ENCODE data around the gene DDX11. TPM values are rescaled to one million over a fixed set of nuclear protein-coding genes. Genes with fewer than 3 reads are reported as not detected.
"Not testable (repeated sequence)": the region's sequence is repeated elsewhere in the genome, so short reads cannot be mapped to it uniquely, and the experiment has no call there.

The DDX11 gene
- total RNA-seq, 2 experiments from 2014 or later: 97.0 to 125 TPM

DNA sequence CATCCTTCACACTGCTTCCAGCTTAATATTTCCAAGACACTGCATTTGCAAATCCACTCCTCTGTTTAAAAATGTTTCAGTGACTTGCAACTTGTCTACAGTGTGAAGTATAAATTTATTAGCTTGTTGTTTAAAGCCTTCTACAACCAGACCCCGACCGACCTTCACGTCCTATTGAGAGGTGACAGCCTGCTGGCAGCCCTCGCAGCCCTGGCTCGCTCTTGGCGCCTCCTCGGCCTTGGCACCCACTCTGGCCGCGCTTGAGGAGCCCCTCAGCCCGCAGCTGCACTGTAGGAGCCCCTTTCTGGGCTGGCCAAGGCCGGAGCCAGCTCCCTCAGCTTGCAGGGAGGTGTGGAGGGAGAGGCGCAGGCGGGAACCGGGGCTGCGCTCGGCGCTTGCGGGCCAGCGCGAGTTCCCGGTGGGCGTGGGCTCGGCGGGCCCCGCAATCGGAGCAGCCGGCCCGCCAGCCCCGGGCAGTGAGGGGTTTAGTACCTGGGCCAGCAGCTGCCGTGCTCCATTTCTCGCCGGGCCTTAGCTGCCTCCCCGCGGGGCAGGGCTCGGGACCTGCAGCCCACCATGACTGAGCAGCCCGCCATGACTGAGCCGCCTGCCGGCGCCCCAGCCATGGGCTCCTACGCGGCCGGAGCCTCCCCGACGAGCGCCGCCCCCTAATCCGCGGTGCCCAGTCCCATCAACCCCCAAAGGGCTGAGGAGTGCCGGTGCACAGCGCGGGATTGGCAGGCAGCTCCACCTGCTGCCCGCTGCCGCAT is 2.5 kb upstream of the DDX11 start:
- intact Hi-C loops (cut with DNase I, micrococcal nuclease): loop anchor here (5.0 kb wide), 2 partner anchors 219 to 1689 kb away; partner anchors contain the start of gene ERGIC2 (in 1 of the 2)
- POLR2A ChIA-PET; H3K4me3 Mint-ChIP-seq; DNase-seq; H3K9me3 Mint-ChIP-seq (ENCODE audit: low read depth); ATAC-seq; H3K27me3 Mint-ChIP-seq; CTCF ChIA-PET; H3K27ac Mint-ChIP-seq: not testable (repeated sequence)
- H3K36me3 Mint-ChIP-seq (ENCODE audit: low read depth): peaks cover 13% of the 10 kb centered on the region
- H3K4me1 Mint-ChIP-seq: peaks cover 16% of the 10 kb centered on the region

DNA sequence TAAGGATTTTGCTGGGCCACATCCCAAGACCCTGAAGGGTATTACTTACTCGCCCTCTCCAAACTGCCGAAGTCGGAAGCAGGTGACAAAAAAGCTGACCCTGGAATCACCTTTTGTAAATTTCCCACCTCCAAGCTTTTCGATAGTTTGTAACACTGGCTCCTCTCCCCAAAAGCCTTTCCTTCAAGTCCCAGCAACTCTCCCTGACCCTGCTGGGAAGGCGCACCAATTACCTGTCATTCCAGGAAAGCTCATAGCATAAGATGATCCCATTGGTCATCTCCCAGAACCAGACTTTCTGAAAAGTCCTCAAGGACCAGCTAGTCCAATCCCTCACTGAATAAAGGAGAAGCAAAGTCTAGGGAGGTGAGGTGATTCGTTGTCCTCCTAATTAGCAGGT is 698 bp upstream of the DDX11 start:
- DNase-seq; H3K9me3 Mint-ChIP-seq (ENCODE audit: low read depth); ATAC-seq; H3K27me3 Mint-ChIP-seq; CTCF ChIA-PET: not testable (repeated sequence)
- Mint-ChIP-seq H3K4me1 (peaks cover 20% of the 10 kb centered on the region), H3K4me3 (peak overlapping the region; percentile 97), H3K27ac (peak overlapping the region; percentile 98), H3K36me3 (ENCODE audit: low read depth) (peaks cover 20% of the 10 kb centered on the region)
- intact Hi-C loops (cut with DNase I, micrococcal nuclease): loop anchor here (2.0 to 5.0 kb wide), 5 partner anchors 221 to 1691 kb away; partner anchors contain the start of genes CAPRIN2 (in 1 of the 2), ERGIC2 (in 1 of the 2), IPO8 (in 1 of the 2) and SINHCAF (in 1 of the 2)
- POLR2A ChIA-PET: interaction anchor here (0.6 kb wide), 1 partner anchor 92 kb away, joined by 4 read pairs; no protein-coding TSS in a partner anchor

DNA sequence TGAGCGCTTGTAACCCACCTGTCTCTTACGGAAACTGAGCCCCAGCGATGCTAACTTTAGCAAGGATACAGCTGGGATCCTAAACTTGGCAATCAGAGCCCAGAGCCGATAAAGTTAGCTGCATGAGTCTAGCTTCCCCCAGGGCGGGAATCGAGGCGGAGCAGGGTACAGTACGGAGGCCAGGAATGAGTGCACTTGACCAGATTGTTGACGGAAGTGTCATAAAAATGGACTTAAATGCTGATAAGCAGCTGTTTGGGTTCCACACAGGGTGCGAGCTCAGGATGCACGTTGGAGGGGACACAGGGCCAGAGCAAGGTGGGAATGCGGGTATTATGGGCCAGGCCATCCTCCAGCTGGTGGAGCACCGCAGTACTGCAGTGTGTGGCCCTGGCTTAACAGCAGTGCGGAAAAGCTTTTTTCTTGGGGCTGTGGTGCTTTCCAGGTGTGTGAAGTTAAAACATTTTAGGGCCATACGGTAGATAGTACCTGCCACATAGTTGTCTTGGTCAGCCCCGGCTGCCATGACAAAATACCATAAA is 744 bp downstream of the DDX11 start:
- CTCF ChIA-PET; POLR2A ChIA-PET; H3K27me3 Mint-ChIP-seq; H3K9me3 Mint-ChIP-seq (ENCODE audit: low read depth): not testable (repeated sequence)
- H3K36me3 Mint-ChIP-seq (ENCODE audit: low read depth): peaks cover 28% of the 10 kb centered on the region
- DNase-seq (peak; percentile 55), ATAC-seq (peak; percentile 37)
- H3K4me3 Mint-ChIP-seq: peak overlapping the region; percentile 97
- H3K27ac Mint-ChIP-seq: peak overlapping the region; percentile 98
- intact Hi-C loops (cut with DNase I, micrococcal nuclease): loop anchor here (1.0 to 5.0 kb wide), 4 partner anchors 222 to 1692 kb away; partner anchors contain the start of genes ERGIC2 (in 1 of the 2) and SINHCAF (in 1 of the 2)
- H3K4me1 Mint-ChIP-seq: peaks cover 22% of the 10 kb centered on the region

DNA sequence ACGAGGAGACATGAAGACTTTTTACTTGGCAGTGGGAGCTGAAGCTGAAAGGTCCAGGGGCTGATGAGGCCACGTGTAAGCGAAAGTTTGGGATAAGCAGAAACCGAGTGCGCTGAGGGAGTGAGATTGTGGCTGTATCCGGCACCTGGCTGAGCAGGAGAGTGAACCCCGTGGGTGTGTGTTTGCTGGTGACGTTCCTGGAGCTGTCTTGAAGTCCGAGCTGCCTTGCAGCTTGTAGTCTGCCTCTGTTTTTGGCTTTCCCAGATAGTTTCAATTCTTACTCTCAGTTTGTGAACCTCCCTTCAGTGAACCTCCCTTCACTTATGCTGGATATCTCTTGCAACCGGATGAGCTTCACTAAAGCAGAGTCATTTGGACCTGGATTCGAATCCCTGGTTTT is 2.5 kb downstream of the DDX11 start:
- DNase-seq; CTCF ChIA-PET; H3K27ac Mint-ChIP-seq; ATAC-seq; H3K9me3 Mint-ChIP-seq (ENCODE audit: low read depth); H3K27me3 Mint-ChIP-seq; POLR2A ChIA-PET; intact Hi-C loops (cut with DNase I, micrococcal nuclease); H3K4me3 Mint-ChIP-seq: not testable (repeated sequence)
- Mint-ChIP-seq H3K36me3 (ENCODE audit: low read depth) (peaks cover 38% of the 10 kb centered on the region), H3K4me1 (peaks cover 28% of the 10 kb centered on the region)

- H3K27me3 Mint-ChIP-seq; DNase-seq; ATAC-seq; H3K4me3 Mint-ChIP-seq; intact Hi-C loops (cut with DNase I, micrococcal nuclease); H3K27ac Mint-ChIP-seq; CTCF ChIA-PET; H3K9me3 Mint-ChIP-seq (ENCODE audit: low read depth); POLR2A ChIA-PET: not testable (repeated sequence)
- Mint-ChIP-seq H3K36me3 (ENCODE audit: low read depth) (peaks cover 37% of the 10 kb centered on the region), H3K4me1 (peaks cover 26% of the 10 kb centered on the region)
Measured at GRCh38 chr12:31077095-31077494, 3.4 kb downstream of the DDX11 start.

DNA sequence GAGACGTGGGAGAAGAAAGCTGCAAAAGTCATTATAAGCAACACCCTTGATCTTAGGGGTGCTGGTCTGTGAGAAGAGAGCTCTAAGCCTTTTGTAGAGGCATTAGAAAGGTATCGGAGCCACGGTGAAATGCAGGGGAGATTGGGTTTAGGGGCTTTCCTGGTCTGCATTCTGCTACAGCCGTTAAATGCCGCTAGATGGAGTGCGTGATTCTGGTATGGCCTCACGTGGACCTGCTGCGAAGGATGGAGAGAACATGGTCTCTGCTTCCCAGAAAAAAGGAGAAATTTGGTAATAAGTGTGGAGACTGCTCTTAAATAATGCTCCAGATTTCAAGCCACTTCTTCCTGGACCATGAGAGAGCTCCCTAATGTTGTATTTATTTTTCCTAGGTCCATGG is 4.3 kb downstream of the DDX11 start:
- H3K27ac Mint-ChIP-seq; CTCF ChIA-PET; H3K9me3 Mint-ChIP-seq (ENCODE audit: low read depth); H3K27me3 Mint-ChIP-seq; POLR2A ChIA-PET; H3K4me3 Mint-ChIP-seq; intact Hi-C loops (cut with DNase I, micrococcal nuclease); DNase-seq; ATAC-seq: not testable (repeated sequence)
- peaks cover 35% of the 10 kb centered on the region for H3K36me3 Mint-ChIP-seq (ENCODE audit: low read depth)
- peaks cover 20% of the 10 kb centered on the region for H3K4me1 Mint-ChIP-seq

DNA sequence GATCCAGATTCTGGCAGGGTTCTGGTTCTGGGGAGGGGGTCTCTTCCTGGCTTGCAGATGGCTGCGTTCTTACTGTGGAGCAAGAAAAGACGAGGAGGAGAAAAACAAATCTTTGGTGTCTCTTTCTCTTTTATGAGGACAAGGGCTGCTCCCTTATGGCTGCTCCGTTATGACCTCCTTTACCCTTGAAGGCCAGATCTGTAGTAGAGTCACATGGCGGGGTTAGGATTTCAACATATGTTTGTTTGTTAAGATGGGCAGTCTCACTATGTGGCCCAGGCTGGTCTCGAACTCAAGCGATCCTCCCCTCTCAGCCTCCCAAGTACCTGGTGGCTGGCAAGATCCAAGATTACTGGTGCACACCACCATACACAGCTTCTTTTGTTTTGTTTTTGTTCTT is 5.8 kb downstream of the DDX11 start:
- H3K9me3 Mint-ChIP-seq (ENCODE audit: low read depth); ATAC-seq; DNase-seq; H3K4me3 Mint-ChIP-seq; intact Hi-C loops (cut with DNase I, micrococcal nuclease); CTCF ChIA-PET; H3K27ac Mint-ChIP-seq; H3K27me3 Mint-ChIP-seq; POLR2A ChIA-PET: not testable (repeated sequence)
- Mint-ChIP-seq H3K4me1 (peaks cover 19% of the 10 kb centered on the region), H3K36me3 (ENCODE audit: low read depth) (peaks cover 35% of the 10 kb centered on the region)

- DNase-seq; POLR2A ChIA-PET; H3K27me3 Mint-ChIP-seq; H3K27ac Mint-ChIP-seq; CTCF ChIA-PET; H3K4me3 Mint-ChIP-seq; intact Hi-C loops (cut with DNase I, micrococcal nuclease); ATAC-seq; H3K9me3 Mint-ChIP-seq (ENCODE audit: low read depth): not testable (repeated sequence)
- peaks cover 40% of the 10 kb centered on the region for H3K36me3 Mint-ChIP-seq (ENCODE audit: low read depth)
- peaks cover 17% of the 10 kb centered on the region for H3K4me1 Mint-ChIP-seq
Measured at GRCh38 chr12:31080221-31080620, 6.6 kb downstream of the DDX11 start.

DNA sequence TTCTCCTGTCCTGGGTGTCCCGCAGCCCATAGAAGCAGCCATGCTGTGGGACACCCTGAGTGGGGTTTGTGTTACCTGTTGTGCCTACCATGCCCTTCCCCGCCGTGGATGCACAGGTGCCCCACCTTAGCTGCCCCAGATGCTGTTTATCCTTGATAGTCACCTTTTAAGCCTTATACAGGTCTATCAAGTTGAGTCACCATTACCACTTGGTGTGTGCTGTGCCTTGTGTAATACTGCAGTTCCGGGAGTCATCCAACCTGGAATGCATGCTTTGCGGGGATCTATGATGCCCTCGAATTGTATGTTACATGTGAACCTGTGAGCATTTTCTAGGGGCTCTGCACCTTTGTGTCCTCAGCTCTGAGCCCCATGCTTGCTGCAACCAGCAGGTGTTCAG is 7.6 kb downstream of the DDX11 start:
- H3K9me3 Mint-ChIP-seq (ENCODE audit: low read depth); intact Hi-C loops (cut with DNase I, micrococcal nuclease): not testable (repeated sequence)
- H3K36me3 Mint-ChIP-seq (ENCODE audit: low read depth): peaks cover 35% of the 10 kb centered on the region

GRCh38 chr12:31084241-31084640 is 10.6 kb downstream of the DDX11 start:
- H3K27me3 Mint-ChIP-seq; ATAC-seq; H3K9me3 Mint-ChIP-seq (ENCODE audit: low read depth); intact Hi-C loops (cut with DNase I, micrococcal nuclease); H3K27ac Mint-ChIP-seq; H3K4me3 Mint-ChIP-seq; POLR2A ChIA-PET; H3K4me1 Mint-ChIP-seq; DNase-seq; CTCF ChIA-PET: not testable (repeated sequence)
- H3K36me3 Mint-ChIP-seq (ENCODE audit: low read depth): peaks cover 32% of the 10 kb centered on the region

More for the DNA sequence above, 7.6 kb downstream of the DDX11 start:
- peaks cover 13% of the 10 kb centered on the region for H3K4me1 Mint-ChIP-seq
- POLR2A ChIA-PET, H3K4me3 Mint-ChIP-seq, ATAC-seq, CTCF ChIA-PET, DNase-seq, H3K27ac Mint-ChIP-seq, H3K27me3 Mint-ChIP-seq: not testable (repeated sequence)

DNA sequence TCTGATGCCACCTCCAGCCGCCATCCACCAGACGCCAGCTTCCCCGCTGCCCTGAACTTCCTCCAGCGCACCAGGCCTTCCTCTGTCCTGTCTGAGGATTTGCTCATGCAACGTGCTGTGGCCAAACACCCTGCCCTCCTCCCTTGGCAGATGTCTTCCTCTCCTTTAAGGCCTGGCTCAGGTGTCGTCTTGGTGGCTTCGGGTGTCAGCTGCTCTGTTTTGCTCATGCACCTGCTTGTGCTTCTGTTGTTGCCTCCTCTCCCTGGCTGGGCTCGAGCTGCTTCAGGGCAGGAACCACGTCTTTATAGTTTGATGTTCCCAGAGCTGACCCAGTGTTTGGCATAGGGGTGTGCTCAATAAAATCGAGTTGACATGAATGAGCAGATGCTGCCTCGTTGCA is 12.4 kb downstream of the DDX11 start:
- ATAC-seq: not testable (repeated sequence)

DNA sequence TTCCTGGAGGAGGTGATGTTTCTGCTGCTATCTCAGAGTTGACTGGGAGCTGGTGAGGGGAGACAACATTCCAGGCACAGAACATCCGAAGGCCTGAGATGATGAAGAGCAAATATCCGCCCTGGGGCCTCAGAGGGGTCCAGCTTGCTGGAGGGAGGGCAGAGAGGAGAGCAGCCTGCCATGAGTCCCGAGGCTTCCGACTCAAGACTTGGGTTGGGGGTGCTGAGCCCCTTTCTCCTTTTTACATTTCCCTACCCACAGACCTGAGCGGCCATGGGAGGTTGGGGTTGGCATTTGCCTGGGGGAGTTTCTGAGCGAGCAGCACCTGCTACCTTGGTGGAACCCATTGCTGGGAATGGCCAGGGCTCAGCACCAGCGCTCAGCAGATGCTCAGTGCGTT is 13.8 kb downstream of the DDX11 start:
- POLR2A ChIA-PET; intact Hi-C loops (cut with DNase I, micrococcal nuclease); H3K27me3 Mint-ChIP-seq; H3K4me3 Mint-ChIP-seq; CTCF ChIA-PET; ATAC-seq; H3K4me1 Mint-ChIP-seq; DNase-seq; H3K9me3 Mint-ChIP-seq (ENCODE audit: low read depth); H3K27ac Mint-ChIP-seq: not testable (repeated sequence)
- H3K36me3 Mint-ChIP-seq (ENCODE audit: low read depth): peaks cover 30% of the 10 kb centered on the region

More for the DNA sequence above, 12.4 kb downstream of the DDX11 start:
- H3K27ac Mint-ChIP-seq; POLR2A ChIA-PET; DNase-seq; H3K4me1 Mint-ChIP-seq; H3K4me3 Mint-ChIP-seq; H3K27me3 Mint-ChIP-seq; H3K9me3 Mint-ChIP-seq (ENCODE audit: low read depth); intact Hi-C loops (cut with DNase I, micrococcal nuclease); CTCF ChIA-PET: not testable (repeated sequence)
- peaks cover 28% of the 10 kb centered on the region for H3K36me3 Mint-ChIP-seq (ENCODE audit: low read depth)
